PFSK-1 (cell line): ENCODE measurements around the gene NOL4L.

Source experiments
- FOXP2 ChIP-seq: optimal IDR thresholded peaks from 2 replicates; pipeline ENCODE3; 2011; ENCODE audit warnings: borderline replicate concordance, control low read depth, inconsistent platforms; ENCODE audit not compliant: insufficient read depth; ENCODE audit errors: extremely low read length, extremely low read depth
- POLR2AphosphoS5 ChIP-seq: IDR thresholded peaks from 2 replicates; pipeline ENCODE4 v1.6.1; 2012; ENCODE audit warnings: low read depth, mild to moderate bottlenecking, control low read depth, low read length, moderate library complexity
- SIN3A ChIP-seq: IDR thresholded peaks from 2 replicates; pipeline ENCODE4 v1.6.1; 2012; ENCODE audit warnings: mild to moderate bottlenecking, low read length, moderate library complexity, borderline replicate concordance; ENCODE audit not compliant: insufficient read depth
- TAF1 ChIP-seq: IDR thresholded peaks from 2 replicates; pipeline ENCODE4 v1.6.1; 2012; ENCODE audit warnings: low read length, control low read depth, borderline replicate concordance; ENCODE audit not compliant: insufficient read depth
- TF ChIP-seq, protein P1 (sequence below), 2 experiments: IDR thresholded peaks; 2 replicates each; pipeline versions ENCODE4 v1.6.1 to v1.8.0; 2011 to 2012; ENCODE audit warnings: low read depth in 2 of 2, low read length in 2 of 2, control low read depth in 1 of 2, inconsistent platforms in 1 of 2, mild to moderate bottlenecking in 1 of 2, moderate library complexity in 1 of 2; ENCODE audit not compliant: insufficient read depth in 1 of 2

DNA sequence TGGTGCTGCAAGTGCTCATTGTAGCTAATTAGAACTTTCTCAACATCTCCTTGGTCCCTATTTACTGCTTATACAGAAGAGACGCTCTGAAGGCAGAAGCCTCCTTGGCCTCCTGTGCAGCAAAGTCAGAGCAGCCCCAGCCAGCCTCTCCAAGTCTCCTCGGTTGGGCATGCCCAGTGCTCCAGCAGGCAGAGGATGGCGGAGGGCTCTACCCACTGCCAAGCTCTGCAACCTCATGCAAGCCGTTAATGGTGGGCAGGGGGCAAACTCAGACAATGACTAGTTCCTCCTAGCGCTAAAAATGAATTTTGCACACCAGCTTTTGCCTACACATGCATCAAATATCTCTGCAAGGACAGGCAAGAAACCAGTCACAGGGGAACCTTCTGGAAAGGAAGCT lies 27.8 kb downstream of the NOL4L start:
- TF ChIP-seq, protein P1, sequence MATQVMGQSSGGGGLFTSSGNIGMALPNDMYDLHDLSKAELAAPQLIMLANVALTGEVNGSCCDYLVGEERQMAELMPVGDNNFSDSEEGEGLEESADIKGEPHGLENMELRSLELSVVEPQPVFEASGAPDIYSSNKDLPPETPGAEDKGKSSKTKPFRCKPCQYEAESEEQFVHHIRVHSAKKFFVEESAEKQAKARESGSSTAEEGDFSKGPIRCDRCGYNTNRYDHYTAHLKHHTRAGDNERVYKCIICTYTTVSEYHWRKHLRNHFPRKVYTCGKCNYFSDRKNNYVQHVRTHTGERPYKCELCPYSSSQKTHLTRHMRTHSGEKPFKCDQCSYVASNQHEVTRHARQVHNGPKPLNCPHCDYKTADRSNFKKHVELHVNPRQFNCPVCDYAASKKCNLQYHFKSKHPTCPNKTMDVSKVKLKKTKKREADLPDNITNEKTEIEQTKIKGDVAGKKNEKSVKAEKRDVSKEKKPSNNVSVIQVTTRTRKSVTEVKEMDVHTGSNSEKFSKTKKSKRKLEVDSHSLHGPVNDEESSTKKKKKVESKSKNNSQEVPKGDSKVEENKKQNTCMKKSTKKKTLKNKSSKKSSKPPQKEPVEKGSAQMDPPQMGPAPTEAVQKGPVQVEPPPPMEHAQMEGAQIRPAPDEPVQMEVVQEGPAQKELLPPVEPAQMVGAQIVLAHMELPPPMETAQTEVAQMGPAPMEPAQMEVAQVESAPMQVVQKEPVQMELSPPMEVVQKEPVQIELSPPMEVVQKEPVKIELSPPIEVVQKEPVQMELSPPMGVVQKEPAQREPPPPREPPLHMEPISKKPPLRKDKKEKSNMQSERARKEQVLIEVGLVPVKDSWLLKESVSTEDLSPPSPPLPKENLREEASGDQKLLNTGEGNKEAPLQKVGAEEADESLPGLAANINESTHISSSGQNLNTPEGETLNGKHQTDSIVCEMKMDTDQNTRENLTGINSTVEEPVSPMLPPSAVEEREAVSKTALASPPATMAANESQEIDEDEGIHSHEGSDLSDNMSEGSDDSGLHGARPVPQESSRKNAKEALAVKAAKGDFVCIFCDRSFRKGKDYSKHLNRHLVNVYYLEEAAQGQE (IDR thresholded peaks at IDR 0.05; ENCODE audit: insufficient read depth in 1 of 2, low read depth in 2 of 2, low read length in 2 of 2): no peak
- TF ChIP-seq TAF1 (no peak), POLR2AphosphoS5 (no peak), SIN3A (no peak), FOXP2 (no peak)
